Ishikawa (cell line): Measurements from ENCODE around the gene EXOC6.

Experiments
- CEBPB ChIP-seq: IDR thresholded peaks from 2 replicates; pipeline ENCODE4 v1.6.1; 2012
- CREB1 ChIP-seq: IDR thresholded peaks from 2 replicates; pipeline ENCODE4 v1.6.1; 2012; ENCODE audit warnings: low read depth
- EGR1 ChIP-seq: IDR thresholded peaks from 2 replicates; pipeline ENCODE4 v1.6.1; 2012
- EP300 ChIP-seq: IDR thresholded peaks from 2 replicates; pipeline ENCODE4 v1.6.1; 2012; ENCODE audit warnings: borderline replicate concordance
- FOXM1 ChIP-seq: IDR thresholded peaks from 2 replicates; pipeline ENCODE4 v1.6.1; 2012; ENCODE audit warnings: low read depth, borderline replicate concordance
- NFIC ChIP-seq: IDR thresholded peaks from 2 replicates; pipeline ENCODE4 v1.6.1; 2012
- RAD21 ChIP-seq: IDR thresholded peaks from 2 replicates; pipeline ENCODE4 v1.6.1; 2012; ENCODE audit warnings: low read depth
- TAF1 ChIP-seq: IDR thresholded peaks from 2 replicates; pipeline ENCODE4 v1.6.1; 2012; ENCODE audit warnings: low read depth, mild to moderate bottlenecking
- TCF12 ChIP-seq: IDR thresholded peaks from 2 replicates; pipeline ENCODE4 v1.6.1; 2012; ENCODE audit warnings: low read depth
- TEAD4 ChIP-seq: IDR thresholded peaks from 2 replicates; pipeline ENCODE4 v1.6.1; 2012
- YY1 ChIP-seq: IDR thresholded peaks from 2 replicates; pipeline ENCODE4 v1.6.1; 2012; ENCODE audit warnings: low read depth
- ZBTB7A ChIP-seq: IDR thresholded peaks from 2 replicates; pipeline ENCODE4 v1.6.1; 2012; ENCODE audit warnings: low read depth
- TF ChIP-seq, protein P1 (sequence below): IDR thresholded peaks from 2 replicates; pipeline ENCODE4 v1.6.1; 2012
- TF ChIP-seq, protein P2 (sequence below): IDR thresholded peaks from 2 replicates; pipeline ENCODE4 v1.6.1; 2012
- TF ChIP-seq, protein P3 (sequence below): IDR thresholded peaks from 2 replicates; pipeline ENCODE4 v1.6.1; 2012; ENCODE audit warnings: low read depth, mild to moderate bottlenecking

The EXOC6 gene

DNA sequence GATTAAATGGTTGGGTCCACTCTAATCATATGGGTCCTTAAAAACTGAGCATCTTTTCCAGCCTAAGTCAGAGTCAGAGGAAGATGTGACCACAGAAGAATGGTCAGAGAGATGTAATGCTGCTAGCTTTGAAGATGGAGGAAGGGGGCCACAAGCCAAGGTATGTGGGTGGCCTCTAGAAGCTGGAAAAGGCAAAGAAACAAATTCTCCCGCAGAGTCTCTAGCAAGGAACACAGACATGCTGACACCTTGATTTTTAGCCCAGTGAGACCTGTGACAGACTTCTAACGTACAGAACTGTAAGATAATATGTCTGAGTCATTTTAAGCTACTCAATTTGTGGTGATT is 1.5 kb upstream of the EXOC6 start:
- TF ChIP-seq, protein P1, sequence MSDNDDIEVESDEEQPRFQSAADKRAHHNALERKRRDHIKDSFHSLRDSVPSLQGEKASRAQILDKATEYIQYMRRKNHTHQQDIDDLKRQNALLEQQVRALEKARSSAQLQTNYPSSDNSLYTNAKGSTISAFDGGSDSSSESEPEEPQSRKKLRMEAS = no peak
- no peak for TF ChIP-seq FOXM1
- TF ChIP-seq, protein P2, sequence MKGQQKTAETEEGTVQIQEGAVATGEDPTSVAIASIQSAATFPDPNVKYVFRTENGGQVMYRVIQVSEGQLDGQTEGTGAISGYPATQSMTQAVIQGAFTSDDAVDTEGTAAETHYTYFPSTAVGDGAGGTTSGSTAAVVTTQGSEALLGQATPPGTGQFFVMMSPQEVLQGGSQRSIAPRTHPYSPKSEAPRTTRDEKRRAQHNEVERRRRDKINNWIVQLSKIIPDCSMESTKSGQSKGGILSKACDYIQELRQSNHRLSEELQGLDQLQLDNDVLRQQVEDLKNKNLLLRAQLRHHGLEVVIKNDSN = no peak

DNA sequence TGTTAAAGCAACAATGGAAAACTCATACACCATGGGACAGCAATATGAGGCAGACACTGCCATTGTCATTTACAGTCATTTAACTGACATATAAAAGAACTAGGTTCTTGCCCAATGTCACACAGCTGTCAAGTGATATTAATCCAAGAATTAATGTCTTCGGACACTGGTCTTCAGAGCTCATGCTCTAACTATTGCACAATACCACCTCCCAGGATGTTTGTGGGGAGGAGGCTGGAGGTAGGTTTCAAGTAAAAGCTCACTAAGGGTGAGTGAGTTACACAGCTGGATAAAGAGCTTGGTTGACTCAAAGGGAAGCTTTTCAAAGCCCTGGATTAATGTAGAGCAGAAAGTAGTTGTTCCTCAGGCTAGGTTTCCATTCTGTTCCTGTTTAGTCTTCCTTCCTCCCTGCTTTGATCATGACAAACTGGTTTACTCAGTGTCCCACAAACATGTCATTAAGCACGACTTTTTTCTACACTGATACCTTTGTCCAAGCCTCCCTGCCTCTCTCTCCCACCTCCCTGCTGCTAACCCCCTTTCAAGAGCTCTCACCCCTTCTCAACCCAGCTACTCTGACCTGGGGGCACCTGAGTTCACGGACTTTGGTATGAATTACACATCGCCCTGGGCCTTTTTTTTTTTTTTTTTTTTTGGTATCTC is 987 bp upstream of the EXOC6 start:
- TF ChIP-seq TEAD4 (no peak), CEBPB (peak; percentile 94)

DNA sequence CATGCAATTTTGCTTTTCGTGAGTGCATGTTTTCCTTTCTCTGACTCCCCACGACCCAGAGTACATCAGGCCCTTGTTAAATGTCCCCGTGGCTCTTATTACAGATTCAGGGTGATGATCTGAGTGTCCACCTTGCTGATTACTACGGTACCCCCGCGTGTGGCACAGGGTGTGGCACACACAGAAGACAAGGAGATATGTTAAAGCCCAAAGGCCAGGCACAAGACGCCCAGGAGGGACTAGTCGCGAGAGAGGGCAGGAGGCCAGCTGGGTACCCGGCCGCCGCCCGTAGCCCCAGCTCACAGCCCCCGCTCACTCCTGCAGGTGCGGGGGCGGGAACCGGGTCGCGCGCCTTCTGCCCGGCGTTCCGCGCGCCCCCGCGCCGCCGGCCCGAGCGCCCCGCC is 281 bp upstream of the EXOC6 start:
- peak; percentile 11; the same call in 1 of the 2 replicates for TF ChIP-seq ZBTB7A
- no peak for TF ChIP-seq NFIC
- peak; percentile 99 for TF ChIP-seq EGR1
- no peak for TF ChIP-seq YY1

DNA sequence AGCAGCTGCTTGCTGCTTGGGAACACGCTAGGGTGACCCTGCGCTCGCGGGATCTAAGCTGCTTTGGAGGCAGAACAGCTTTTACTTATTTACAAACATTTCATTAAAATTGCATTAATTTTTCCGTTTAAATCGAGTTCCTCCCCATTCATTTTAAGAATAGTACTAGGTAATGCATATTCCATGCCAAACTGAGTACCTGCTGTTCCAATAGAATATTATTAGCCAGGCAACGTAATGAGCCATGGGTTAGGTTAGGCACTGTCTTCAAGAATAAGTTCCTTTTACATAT is 860 bp downstream of the EXOC6 start:
- TF ChIP-seq ZBTB7A = no peak
- no peak for TF ChIP-seq RAD21
- no peak for TF ChIP-seq YY1
- TF ChIP-seq EGR1 = no peak
- TF ChIP-seq EP300 = no peak
- TF ChIP-seq, protein P1 = no peak
- TF ChIP-seq CREB1 = no peak
- TF ChIP-seq NFIC = no peak
- TF ChIP-seq CEBPB = no peak
- TF ChIP-seq TAF1 = no peak
- TF ChIP-seq TEAD4 = no peak
- TF ChIP-seq, protein P2 = no peak
- TF ChIP-seq, protein P3, sequence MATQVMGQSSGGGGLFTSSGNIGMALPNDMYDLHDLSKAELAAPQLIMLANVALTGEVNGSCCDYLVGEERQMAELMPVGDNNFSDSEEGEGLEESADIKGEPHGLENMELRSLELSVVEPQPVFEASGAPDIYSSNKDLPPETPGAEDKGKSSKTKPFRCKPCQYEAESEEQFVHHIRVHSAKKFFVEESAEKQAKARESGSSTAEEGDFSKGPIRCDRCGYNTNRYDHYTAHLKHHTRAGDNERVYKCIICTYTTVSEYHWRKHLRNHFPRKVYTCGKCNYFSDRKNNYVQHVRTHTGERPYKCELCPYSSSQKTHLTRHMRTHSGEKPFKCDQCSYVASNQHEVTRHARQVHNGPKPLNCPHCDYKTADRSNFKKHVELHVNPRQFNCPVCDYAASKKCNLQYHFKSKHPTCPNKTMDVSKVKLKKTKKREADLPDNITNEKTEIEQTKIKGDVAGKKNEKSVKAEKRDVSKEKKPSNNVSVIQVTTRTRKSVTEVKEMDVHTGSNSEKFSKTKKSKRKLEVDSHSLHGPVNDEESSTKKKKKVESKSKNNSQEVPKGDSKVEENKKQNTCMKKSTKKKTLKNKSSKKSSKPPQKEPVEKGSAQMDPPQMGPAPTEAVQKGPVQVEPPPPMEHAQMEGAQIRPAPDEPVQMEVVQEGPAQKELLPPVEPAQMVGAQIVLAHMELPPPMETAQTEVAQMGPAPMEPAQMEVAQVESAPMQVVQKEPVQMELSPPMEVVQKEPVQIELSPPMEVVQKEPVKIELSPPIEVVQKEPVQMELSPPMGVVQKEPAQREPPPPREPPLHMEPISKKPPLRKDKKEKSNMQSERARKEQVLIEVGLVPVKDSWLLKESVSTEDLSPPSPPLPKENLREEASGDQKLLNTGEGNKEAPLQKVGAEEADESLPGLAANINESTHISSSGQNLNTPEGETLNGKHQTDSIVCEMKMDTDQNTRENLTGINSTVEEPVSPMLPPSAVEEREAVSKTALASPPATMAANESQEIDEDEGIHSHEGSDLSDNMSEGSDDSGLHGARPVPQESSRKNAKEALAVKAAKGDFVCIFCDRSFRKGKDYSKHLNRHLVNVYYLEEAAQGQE = no peak

DNA sequence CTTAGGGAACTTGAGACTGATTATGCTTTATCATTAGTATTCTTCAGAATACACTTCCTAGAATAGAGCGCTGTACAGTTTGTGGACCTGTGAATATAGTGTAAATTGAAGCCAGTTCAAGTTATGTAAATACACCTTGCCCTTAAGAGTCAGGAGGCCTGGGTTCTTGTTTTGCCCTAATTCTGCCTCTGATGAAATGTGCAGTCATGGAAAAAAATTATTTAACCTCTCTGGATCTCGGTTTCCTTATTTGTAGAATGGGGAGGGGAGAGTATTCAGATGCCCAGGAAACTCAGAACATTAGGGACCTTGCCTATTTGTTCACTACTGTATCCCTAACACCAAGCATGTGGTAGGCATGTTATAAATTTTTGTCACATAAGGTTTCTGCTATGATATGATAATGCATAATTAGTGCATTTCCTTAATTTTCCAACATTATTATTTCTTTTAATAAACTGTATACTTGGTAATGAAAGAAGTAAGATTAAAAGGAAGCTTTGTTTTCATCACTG is 1.3 kb downstream of the EXOC6 start:
- TF ChIP-seq YY1 (no peak), TCF12 (no peak), EGR1 (no peak), TAF1 (no peak), FOXM1 (no peak)
- TF ChIP-seq, protein P2 = no peak

DNA sequence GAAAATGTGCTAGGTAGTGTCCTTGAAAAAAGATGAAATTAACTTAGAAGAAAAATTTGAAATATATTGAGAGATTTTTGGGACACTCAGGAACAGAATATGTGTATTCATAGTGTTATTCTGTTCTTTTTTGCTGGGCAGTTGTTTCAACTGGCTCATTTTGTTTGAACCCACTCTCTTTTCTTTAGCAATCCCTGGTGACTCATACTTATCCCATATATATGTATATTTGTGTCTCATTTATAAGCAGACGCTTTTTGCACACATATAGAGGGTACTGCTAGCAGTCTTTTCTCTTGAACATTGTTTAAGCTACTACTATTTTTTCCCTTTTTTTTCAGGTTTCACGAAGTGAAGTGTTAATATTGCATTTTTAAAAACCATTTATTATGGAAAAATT is 1.9 kb downstream of the EXOC6 start:
- TF ChIP-seq EP300 (no peak), TEAD4 (no peak), YY1 (no peak), TAF1 (no peak)

DNA sequence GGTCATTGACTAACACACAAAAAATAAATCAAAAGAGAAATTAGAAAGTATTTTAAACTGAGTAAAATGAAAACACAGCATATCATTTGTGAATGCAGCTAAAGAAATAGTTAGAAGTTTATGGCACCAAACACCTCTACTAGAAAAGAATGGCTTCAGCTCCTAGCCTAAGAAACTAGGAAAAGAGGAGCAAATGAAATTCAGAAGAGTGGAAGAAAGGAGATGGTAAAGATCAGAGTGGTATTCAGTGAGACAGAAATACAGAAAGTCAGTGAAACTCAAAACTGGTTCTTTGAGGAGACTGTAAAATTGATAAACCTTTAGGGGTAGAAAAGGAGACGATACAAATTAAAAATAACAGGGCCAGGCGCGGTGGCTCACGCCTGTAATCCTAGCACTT is 2.7 kb downstream of the EXOC6 start:
- no peak for TF ChIP-seq FOXM1
- TF ChIP-seq CREB1 = no peak
- no peak for TF ChIP-seq EGR1
- TF ChIP-seq CEBPB = no peak
- TF ChIP-seq ZBTB7A = no peak
- no peak for TF ChIP-seq EP300
- TF ChIP-seq TCF12 = no peak
- TF ChIP-seq, protein P3 = no peak
- no peak for TF ChIP-seq TAF1
- no peak for TF ChIP-seq YY1
- TF ChIP-seq TEAD4 = no peak
- TF ChIP-seq, protein P2 = no peak
- no peak for TF ChIP-seq NFIC
- TF ChIP-seq RAD21 = no peak
- TF ChIP-seq, protein P1 = no peak
